Fibroblast of gingiva (primary cell): ENCODE results near the gene CACNA1F.

ENCODE experiments used
- DNase-seq: peaks from one replicate; pipeline ENCODE4 v3.0.0-alpha.2; 2011; ENCODE audit warnings: low read depth

Gene CACNA1F

DNA sequence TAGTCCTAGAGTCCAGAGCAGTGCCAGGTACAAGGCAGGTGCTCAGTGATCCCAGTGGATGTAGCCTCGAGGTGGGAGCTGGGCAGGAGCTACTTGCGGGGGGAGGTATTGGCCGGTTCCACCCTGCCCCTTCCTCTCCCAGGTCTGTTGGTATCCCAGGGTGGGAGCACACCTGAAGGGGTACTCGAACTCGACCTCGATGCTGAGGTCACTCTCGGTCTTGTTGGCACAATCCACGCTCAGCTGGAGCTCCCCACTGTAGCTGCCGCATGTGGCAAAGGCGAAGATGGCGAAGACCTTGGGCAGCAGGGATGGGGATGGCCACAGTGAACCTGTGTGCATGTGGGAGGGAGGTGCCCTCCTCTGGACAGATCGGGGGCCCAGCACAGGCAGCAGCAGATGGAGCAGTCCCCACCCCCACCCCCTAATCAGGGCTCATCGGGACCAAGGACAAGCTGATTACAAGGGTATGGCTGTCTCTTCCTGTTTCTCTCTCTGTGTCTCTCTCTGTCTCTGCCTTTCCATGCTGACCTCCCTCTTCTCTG, 35.5 kb downstream of the CACNA1F start:
- no peak for DNase-seq

DNA sequence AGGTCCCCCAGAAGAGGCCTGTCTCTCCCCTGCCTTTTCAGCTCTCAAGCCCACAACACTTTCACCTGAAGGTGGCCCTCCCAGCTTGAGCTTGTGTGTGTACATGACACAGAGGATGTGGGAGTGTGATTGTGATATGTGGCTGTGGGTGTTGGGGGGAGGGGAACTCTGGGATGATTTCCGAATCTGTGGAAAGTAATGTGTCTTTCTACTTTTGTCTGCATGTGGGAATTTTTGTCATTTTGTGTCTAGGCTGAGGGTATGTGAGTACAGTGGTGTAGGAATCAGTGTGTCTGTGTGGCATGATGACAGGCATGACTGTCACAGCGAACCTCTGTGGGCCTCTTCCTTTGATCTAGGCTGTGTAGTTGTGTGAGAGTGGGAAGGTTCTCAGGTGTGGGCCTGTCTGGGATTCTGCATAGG, 39.6 kb downstream of the CACNA1F start:
- DNase-seq = no peak

DNA sequence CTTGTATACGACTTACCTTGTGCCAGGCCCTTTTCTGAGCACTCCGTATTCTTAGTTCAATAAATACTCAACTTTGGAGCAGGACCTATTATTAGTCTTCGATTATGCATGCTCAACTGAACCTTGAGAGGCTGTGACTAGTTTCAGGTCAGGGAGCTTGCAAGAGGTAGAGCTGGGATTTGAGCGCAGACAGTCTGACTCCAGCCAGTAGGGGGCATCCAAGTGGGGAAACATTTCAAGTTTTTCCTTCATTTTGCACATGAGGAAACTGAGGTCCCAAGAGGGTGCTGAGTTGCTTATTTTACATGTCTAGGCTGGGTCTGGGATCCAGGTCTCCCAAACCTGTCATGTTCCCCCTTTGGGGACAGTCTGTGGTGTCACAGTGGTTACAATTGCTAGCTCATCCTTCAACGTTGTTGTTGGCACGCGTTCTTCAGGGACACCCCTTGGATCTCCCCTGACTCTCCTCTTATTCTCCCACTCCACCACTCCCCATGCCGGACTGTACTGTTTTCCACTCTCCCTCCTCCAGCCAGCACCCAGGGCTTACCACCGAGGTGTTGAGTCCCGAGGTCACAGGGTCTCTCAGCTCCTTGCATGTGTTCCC, 40.3 kb downstream of the CACNA1F start:
- no peak for DNase-seq

DNA sequence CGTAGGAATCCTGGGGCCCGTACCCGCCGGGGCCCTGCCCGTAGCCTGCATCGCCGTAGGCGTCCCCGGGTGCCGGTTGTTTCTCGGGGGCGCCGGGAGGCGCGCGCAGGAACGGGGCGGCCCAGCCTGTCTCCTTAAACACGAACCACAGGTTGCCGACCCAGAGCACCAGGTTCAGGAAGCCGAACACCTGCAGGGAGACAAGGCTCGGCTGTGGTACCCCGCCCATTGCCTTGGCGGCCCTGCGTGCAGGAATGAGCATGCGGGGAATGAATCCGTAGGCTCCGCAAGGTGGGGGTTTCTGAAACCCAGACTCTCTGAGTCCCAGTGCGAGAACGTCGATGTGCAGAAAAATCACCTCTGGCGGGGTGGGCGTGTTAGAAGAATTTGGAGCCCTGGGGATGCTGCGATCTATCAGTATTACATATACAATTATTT, 41.5 kb downstream of the CACNA1F start:
- no peak for DNase-seq

DNA sequence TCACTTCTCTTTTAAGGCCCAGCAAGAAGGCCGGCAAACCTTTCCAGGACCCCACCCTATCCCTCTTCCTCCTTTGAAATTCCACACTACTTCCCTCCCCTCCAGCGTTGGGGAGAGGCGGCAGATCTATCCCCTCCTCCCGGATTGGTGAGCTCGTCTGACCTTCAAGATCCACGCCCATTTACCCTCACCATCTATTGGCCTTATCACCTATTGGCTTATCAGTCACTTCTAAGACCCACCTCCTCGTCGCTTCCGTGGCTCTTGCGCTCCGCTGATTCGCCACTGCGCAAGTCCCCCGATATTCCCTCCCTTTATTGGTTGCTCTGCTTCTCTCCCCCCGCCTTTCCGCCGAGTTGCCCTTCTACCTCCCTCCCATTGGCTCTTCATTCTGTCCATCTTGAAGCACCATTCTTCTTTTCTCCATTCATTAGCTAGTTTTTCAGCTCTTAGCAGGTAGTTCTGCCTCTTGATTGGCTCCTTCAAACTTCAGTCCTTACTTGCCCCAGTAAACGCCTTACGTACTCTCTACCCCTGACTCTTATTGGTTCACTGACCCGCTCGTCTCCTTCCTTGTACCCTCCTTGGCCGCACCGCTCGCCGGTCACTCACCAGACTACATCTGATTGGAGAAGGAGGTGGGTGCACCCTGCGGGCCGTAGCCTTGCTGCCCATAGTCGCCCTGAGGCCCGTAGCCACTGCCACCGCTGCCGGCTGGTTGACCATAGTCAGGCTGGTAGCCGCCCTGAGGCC, 42.1 kb downstream of the CACNA1F start:
- DNase-seq = peak; percentile 100

DNA sequence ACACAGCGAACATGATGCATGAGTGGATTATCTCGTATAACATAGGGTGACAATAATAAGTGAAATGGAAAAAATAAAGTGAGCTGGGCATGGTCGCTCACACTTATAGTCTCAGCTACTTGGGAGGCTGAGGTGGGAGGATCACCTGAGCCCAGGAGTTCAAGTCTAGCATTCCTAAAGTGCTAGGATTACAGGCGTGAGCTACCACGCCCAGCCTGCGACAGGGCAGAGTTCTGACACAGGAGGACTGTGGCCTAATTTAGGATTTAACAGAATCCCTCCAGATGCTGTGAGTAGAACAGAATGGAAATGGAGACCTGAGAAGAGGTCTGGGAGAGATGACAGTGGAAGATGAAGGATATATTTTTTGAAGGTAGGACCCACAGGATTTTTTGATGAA, 43.5 kb downstream of the CACNA1F start:
- no peak for DNase-seq

DNA sequence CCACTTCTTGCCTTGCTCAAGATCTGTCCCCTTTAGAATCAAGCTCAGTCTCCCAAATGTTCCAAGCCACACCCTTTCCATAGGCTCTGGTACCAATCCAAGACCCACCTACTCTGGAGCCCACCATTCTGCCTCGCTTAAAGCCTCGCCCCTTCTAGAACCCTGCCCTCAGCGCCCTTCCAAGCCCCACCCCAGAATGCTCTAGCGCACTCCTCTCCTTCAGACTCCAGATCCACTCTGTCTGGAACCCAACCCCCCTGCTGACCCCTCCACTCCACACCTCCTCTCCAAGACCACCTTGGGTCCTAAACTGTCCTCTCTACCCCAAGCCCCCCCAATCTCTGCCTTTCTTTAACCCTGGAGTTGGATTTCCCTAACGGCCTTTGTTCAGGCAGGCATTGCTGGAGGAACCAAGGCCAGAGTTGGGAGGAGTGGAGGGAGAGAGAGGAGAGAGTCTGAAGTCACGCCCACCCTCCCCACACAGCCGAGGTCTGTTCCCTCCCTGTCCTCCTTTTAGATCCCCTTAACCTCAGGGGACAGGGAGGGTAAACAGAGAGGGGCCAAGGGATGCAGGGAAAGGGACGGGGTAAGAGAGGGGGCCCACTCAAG, 44.6 kb downstream of the CACNA1F start:
- no peak for DNase-seq

DNA sequence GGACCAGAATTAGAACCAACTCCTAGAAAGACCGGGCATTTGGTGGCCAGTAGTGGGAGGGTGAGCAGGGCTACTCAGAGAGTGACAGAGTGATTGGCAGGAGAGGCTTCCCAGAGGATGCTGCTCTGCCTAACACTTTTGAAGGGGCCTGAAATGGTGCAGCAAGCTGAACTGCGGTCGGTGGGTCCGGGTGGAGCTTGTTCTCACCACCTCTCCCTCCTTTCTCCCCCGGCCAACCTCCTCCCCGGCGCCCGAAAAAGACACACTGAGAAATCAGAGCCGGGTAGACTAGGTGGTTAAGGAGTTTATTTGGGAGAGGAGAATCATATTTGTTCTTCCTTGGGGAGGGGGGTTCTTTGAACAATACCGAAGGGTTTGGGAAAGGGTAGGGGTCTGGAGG, 45.6 kb downstream of the CACNA1F start:
- no peak for DNase-seq

DNA sequence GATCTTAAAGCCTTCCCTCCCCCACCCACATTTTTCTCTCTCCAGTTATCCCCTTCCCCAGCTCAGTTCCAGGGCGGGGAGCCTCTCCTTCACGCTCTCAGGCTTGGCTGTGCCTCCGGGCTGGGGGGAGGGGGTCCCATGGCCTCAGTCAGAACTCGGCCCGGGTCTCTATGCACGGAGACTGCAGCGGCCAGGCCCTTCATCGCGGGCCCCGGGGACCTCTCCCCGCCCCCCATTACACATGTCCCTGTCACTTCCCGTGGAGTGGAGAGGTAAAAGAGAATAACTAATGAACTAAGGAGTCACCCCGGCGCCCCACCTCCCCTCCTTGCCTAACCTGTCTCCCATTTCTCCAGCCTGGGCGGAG, 46.1 kb downstream of the CACNA1F start:
- no peak for DNase-seq

DNA sequence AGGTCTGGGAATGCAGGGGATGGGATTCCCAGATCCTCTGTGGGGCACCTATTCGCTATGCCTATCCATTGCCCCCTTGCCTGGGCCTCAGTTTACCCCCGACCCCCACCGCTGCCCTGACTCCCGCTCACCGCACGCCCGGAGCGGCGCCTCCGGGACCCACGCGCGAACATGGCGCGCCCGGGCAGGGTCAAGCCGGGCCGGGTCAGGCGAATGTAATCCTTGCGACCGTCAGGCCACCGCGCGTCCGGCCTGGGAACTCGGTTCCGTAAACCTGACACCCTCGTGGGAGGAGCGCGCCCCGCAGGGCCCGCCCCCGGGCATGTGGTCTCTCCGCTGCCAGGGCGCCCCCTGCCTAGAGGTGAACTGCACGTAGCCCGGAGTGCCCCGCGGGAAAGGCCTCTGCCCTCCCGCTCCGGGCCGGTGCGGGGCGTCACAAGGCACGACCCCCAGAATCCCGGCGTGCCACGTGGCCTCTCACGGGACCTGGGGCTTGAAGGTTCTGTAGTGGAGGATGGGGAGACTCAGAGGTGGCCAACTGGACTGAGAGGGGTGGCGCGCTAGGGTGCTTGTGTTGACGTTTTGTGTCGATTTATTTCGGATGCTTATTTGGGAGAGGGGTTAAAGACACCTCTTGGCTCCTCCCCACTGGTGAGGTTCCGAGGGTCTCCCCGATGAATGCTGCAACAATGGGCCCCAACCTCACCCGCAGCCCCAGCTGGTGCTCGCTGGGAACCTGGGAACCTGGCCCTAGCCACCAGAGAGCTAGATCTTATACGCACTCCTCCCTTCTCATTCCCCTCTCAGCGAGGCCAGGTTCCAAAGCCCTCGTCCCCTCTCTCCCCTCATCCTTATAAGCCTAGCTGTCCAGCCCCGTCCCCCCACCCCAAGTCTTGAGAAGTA, 46.8 kb downstream of the CACNA1F start, which contains the start of gene PRICKLE3:
Gene PRICKLE3, minus strand, starts transcription at position 249 of the 903 bp plus-strand sequence. Its CDS starts 76 bp downstream, at position 173.
- DNase-seq = peak; percentile 62

DNA sequence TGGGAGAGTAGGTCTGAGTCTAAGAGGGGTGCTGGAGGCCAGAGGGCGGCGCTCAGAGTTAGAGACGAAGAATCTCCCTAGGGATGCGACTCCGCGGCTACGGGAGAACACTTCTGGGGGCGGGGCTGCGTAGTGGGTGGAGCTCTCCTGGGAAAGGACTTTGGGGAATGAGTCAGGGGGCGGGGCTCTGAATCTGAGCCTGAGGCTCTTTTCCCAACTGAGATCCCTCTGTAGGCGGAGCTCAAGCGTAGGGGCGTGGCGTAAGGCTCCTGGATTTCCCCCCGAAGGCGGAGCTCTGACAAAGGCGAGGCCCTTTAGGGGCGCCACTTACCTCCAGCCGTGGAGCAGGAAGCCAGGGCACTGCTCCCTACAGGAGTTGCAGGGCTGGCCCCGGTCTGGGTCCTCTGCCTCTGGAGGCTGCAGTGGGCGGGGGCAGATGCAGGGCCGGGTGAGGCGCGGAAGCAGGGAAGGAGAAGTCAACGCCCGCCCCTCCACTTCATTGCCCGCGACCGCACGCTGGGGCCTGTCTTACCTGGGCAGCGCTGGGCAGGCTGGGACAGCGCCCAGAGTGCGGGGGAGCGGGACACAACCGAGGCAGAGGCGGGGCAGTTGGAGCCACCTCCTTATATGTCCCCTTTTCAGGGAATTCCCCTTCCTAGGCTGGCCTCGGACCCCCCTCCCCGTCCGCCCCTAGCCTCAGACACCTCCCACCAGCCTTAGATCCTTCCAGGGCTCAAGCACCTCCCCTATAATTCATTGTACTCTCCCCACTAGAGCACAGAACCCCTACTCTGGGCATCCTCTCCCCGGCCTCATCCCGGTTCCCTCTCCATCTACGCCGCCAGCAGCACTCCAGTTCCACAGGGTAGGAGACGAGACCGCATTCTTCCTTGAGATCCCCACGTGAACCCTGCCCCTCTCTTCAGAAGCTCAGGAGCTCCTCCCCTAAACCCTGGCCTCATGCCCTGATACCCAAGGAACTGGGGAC, 48.6 kb downstream of the CACNA1F start:
- DNase-seq = peak; percentile 80

DNA sequence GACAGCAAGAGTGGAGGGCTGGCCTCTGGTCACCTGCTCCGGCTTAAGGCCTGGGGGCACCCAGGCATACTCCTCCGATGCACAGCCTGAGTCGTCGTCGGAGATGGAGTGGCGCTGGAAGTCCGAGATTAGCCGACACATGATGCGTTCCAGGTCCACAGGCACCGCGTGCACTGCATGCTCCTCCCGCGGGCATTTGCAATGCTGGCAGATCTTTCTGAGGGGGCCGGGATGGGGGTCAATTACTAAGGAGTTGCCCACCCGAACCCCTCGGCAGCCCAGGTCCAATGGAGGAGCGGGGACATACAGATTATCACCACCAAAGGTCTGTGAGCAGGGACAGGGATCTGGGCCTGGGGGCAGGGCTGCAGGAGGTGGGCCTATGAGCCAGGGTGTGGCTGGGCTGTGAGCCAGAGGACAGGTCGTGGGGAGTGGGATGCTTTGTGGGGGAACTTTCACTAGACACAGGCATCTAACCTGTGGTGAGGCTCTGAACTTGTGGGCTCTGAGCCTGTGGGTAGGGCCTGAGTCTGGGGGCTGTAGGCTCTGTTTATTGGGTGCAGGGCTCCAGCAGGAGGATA, 49.3 kb downstream of the CACNA1F start:
- DNase-seq = no peak

DNA sequence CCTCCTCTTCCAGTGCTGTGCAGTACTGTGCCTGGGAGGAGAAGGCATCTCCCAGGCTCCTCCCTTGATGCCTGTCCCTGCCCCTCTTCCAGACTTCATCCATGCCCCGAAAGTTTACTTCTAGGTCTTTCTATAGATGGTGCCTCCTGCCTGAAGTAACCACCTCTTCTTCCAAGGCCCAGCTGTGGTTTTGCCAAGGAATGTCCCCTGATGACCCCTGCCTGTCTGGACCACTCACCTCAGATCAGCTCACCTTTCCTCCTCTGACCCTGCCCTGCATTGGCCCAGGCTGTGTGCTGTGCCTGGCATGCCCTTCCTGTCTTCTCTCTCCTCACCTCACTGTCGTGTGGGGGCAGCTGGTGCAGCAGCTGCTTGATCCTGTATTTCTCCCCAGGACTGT, 53.8 kb downstream of the CACNA1F start:
- DNase-seq = no peak

DNA sequence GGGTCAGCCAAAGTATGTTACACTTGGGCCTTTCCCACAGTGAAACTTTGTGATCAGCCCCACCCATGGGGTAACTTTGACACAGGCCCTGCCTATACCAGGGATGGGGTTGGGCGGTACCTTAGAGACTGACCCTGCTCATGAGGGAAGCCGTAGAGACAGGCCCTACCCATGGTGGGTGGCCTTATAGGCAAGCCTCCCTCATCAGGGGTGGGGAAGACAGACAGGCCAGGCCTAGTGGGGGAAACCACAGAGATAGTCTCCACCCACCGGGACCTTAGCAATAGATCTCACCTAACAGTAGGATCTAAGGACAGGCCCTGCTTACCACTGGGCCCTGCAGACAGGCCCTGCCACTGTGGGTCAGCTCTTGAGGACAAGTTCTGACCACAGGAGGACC, 54.6 kb downstream of the CACNA1F start:
- DNase-seq = no peak

DNA sequence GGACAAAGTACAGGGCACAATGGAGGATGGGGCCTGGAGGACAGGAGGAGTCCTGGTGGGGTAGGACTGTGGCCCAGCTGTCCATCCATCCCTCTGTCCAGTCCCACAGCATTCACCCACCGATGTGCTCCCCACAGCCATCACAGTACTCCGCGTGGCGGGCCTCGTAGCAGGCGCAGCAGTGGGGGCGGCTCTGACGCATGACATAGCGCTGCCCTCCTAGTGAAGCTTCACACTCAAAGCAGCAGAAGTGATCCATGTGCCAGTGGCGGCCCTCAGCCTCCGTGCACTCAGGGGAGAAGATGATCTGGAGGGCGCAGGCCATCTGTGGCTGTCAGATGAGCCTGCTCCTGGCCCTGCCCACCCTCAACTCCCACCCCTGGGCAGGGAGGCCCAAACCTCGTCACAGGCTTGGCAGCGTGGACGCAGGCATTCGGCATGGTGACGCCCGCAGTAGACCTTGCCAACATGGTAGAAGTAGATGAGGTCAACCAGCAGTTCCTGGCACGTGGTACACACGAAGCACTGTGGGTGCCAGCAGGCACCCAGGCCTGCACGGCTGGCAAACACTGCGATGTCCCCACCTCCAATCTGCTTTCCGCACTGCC, 55.2 kb downstream of the CACNA1F start:
- no peak for DNase-seq

DNA sequence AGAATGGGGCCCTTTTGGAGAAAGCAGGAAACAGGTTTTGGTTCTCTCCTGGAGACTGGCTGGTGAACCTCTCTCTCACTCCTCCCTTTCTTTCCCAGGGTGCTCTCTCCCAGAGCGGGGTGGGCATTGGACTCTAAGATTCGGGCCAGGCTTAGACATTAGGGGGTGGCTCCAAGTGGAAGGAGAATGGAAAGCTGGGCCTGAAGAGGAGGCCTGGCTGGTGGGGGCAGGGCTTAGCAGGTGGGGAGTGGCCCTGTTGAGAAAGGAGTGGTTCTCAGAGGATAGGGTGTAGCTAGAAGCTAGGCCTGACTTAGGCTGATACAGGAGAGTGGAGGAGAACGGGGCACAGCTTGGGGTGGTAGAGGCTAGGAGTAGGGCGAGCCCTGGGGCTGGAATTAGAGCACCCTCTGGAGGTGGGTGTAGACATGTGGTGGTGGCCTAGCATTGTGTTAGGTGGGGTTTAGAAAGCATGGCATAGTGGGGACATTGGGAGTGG, 55.8 kb downstream of the CACNA1F start:
- no peak for DNase-seq

DNA sequence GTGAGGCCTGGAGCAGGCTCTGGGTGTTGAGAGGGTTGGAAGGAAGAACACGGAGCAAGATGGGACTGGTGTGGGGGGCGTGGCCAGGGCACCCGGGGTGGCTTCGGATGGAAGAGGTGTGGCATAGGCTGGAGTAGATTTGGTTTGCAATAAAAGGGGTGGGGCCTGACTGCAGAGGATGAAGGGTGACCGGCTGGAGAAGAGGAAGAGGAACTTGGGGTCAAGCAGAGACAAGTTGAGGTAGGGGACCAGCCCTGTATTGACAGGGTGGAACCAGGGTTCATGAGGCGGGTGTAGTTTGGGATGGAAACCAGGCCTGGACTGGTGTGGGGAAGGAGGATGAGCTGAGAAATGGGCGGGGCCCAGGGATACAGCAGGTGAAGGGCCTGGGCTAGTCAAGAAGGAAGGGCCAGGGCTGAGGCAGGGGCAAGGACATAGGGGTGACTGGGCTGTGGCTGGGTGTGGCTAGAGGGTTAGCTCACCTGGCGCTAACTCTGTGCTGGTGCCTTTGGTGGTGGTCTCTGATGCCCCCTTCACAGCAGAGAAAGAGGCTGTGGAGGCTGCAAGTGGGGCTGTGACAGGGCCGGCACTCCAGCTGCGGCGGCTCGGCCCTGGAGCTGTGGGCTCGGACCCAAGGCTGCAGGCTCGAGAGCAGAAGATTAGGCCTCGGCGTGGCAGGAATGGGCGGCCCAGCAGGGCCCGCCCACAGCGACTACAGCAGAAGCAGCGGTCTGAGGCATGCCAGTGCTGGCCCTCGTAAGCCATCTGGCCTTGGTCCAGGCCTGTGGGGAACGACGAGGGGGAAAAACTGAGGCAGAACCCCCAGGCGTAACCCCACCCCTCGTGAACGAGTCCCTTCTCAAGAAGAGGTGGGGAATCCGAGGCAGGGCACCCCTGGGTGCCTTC, 56.5 kb downstream of the CACNA1F start:
- DNase-seq = no peak

DNA sequence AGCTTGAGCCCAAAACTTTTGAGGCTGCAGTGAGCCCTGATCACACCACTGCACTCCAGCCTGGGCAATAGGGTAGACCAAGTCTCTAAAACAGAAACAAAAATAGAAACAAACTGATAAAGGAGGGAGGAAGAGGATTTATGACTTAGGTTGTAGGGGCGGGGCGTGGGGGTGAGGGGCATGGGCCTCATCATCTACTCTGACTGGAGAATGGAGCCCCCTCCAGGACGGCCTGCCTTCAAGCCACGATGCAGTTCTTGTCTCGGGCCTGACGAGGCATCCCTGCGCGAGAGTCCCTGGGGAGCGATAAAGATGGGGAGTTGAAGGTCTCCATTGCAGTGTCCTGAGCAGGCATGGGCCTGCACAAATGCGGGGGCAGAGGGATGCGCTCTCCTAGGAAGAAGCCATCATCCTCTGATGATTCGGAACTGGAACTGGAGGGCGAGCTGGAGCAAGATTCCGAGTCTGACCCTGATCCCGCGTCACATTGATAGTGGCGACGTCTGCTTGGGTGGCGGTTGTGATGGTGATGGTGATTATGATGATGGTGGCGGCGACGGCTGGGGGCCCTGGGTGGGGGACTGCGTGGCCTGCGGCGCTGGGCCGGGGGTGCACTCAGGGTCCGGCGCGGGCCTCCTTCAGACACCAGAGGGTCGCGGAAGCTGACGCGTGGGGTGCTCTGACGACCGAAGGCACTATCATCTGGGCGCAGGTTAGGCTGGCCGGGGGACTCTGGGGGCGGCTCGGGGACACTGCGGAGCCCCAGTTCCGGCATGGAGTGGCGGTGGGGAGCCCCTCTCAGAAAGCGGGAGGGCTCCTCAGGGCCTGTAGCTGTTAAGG, 57.5 kb downstream of the CACNA1F start:
- no peak for DNase-seq
